Measurements from ENCODE around the gene TNNT1. TPM values are rescaled to one million over a fixed set of nuclear protein-coding genes. Genes with fewer than 3 reads are reported as not detected.
"Not testable (repeated sequence)": the region's sequence is repeated elsewhere in the genome, so short reads cannot be mapped to it uniquely, and the experiment has no call there.

The TNNT1 gene
- total RNA-seq, 4 donors from 2014 or later, result not detected

DNA sequence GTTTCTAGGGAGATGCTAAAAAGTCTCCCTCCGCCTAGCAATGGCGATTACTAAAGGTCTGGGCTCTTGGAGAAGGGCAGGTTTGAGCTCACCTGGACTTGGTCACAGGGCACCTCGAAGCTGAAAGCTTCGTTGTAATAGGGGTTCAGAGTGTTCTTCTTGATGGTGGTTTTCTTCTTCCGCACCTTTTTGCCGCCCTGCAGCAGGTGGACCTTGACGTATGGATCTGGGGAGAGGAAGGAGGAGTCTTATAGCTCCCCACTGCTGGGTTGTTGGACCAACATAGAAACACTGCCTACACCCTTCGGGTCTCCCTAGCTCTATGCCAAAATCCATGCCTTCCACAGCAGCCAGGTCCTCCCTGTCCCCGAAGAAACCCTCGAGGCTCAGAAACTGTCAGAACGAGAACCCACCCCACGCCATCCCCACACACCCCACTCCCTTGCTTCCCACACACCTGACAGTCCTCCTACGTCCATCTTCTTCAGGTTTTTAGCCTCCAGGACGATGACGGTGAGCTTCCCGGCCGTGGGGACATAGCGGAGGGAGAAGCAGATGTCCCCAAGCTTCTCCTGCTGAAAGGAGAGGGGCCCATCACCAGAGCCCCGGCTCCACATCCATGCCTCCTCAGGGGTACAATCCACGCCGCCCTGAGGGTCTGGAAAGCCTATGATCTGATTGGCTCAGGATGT is 25.6 kb upstream of the TNNT1 start:
- TF ChIP-seq, protein P1, sequence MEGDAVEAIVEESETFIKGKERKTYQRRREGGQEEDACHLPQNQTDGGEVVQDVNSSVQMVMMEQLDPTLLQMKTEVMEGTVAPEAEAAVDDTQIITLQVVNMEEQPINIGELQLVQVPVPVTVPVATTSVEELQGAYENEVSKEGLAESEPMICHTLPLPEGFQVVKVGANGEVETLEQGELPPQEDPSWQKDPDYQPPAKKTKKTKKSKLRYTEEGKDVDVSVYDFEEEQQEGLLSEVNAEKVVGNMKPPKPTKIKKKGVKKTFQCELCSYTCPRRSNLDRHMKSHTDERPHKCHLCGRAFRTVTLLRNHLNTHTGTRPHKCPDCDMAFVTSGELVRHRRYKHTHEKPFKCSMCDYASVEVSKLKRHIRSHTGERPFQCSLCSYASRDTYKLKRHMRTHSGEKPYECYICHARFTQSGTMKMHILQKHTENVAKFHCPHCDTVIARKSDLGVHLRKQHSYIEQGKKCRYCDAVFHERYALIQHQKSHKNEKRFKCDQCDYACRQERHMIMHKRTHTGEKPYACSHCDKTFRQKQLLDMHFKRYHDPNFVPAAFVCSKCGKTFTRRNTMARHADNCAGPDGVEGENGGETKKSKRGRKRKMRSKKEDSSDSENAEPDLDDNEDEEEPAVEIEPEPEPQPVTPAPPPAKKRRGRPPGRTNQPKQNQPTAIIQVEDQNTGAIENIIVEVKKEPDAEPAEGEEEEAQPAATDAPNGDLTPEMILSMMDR (IDR thresholded peaks at IDR 0.05), result no peak
- TF ChIP-seq POLR2A (IDR thresholded peaks at IDR 0.05), result no peak
- WGBS, 2 donors, result 54 to 67% methylated on average over 19 of the region's 21 CpGs
- H3K27me3 ChIP-seq, result peaks cover 63% of the 10 kb centered on the region

DNA sequence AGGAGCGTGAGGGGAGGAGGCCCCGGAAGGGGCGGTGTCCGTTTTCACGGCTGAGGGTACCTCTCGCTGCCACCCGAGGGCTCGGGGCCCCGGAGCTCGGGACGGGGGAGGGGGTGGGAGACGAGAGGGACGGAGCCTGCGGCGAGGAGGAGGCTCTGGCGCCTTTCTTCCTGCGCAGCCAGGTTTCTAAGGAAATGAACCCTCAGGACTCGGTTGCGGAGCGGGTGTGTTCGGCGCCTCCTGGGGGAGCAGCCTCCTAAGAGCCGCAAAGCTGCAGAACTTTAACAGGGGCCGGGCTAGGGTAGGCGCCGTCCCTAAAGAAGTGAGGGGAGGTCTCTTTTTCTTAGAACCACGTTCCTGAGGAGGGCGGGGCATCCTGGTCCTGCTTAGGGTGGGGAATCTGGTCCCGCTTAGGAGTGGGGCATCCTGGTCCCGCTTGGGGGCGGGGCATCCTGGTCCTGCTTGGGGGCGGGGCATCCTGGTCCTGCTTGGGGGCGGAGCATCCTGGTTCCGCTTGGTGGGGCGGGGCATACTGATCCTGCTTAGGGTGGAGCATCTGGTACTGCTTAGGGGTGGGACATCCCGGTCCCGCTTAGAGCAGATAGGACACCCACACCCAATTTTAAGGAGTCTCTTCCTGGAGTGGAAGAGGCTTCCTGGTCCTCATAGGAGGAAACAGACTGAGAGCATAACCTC is 24.9 kb upstream of the TNNT1 start:
- WGBS, 2 donors, result 0 to 4% methylated on average over 2 to 13 of the region's 37 CpGs
- H3K27me3 ChIP-seq, result peaks cover 56% of the 10 kb centered on the region
- no peaks in the 10 kb centered on the region for H3K9me3 ChIP-seq
- H3K36me3 ChIP-seq, result no peaks in the 10 kb centered on the region
- H3K4me1 ChIP-seq, result peaks cover 8 to 13% of the 10 kb centered on the region in 2 donors
- intact Hi-C loops (cut with DNase I), result no loop called here
- H3K4me3 ChIP-seq (replicated peaks in 1 of 3), result peak overlapping the region in 1 of 3 donors; percentile 26
- DNase-seq, result peak in 1 of 2 donors; percentile 17
- no peak overlapping the region for H3K27ac ChIP-seq
- TF ChIP-seq POLR2A (IDR thresholded peaks at IDR 0.05), result no peak
- TF ChIP-seq, protein P1 (IDR thresholded peaks at IDR 0.05), result no peak

More for the DNA sequence above, 25.6 kb upstream of the TNNT1 start:
- Histone ChIP-seq H3K36me3 (no peaks in the 10 kb centered on the region), H3K4me3 (replicated peaks in 1 of 3) (no peak overlapping the region), H3K27ac (no peak overlapping the region), H3K4me1 (peaks cover 11 to 20% of the 10 kb centered on the region in 2 donors), H3K9me3 (no peaks in the 10 kb centered on the region)
- intact Hi-C loops (cut with DNase I), result no loop called here
- DNase-seq, result no peak

DNA sequence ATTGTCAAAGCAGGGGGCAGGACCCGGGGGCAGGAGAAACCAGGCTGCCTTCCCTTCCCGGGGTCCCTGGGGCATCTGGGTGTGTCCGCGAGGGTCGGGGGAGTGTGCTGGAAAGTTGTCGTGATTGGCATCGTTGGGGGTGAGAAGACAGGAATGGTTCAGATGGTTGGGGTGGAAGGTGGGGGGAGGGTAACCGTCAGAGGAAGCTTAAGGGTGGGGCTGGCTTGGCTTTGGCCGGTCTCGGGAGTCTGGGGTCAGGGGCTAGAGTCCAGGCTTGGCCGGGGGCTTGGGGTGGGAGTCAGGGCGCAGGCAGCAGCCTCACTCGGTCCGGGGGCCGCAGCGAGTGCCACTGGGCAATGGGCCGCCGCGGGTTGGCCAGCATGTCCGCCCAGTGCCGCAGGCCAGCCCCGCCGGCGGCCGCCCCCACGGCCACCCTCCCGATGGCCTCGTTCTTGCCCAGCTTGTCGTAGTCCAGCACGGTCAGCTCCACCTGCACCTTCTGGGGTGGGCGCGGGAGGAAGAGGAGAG is 24.2 kb upstream of the TNNT1 start:
- intact Hi-C loops (cut with DNase I), result no loop called here
- no peak for TF ChIP-seq POLR2A (IDR thresholded peaks at IDR 0.05)
- TF ChIP-seq, protein P1 (IDR thresholded peaks at IDR 0.05), result no peak
- H3K4me3 ChIP-seq (replicated peaks in 1 of 3), result peak overlapping the region in 1 of 3 donors; percentile 26
- DNase-seq, result no peak
- 1 to 3% methylated on average over 12 to 14 of the region's 32 CpGs for WGBS, 2 donors
- no peaks in the 10 kb centered on the region for H3K9me3 ChIP-seq
- H3K27me3 ChIP-seq, result peaks cover 52% of the 10 kb centered on the region
- peaks cover 7 to 11% of the 10 kb centered on the region in 2 donors for H3K4me1 ChIP-seq
- no peaks in the 10 kb centered on the region for H3K36me3 ChIP-seq
- no peak overlapping the region for H3K27ac ChIP-seq

- Histone ChIP-seq H3K27me3 (peaks cover 47% of the 10 kb centered on the region), H3K4me3 (replicated peaks in 1 of 3) (no peak overlapping the region), H3K4me1 (peaks cover 7 to 11% of the 10 kb centered on the region in 2 donors), H3K9me3 (no peaks in the 10 kb centered on the region), H3K27ac (no peak overlapping the region), H3K36me3 (no peaks in the 10 kb centered on the region)
- TF ChIP-seq POLR2A (IDR thresholded peaks at IDR 0.05), result no peak
- TF ChIP-seq, protein P1 (IDR thresholded peaks at IDR 0.05), result no peak
- DNase-seq, result no peak
- intact Hi-C loops (cut with DNase I), result no loop called here
- 12 to 22% methylated on average over 8 to 12 of the region's 12 CpGs for WGBS, 2 donors
Observed at GRCh38 chr19:55172741-55173140, 23.7 kb upstream of the TNNT1 start.

DNA sequence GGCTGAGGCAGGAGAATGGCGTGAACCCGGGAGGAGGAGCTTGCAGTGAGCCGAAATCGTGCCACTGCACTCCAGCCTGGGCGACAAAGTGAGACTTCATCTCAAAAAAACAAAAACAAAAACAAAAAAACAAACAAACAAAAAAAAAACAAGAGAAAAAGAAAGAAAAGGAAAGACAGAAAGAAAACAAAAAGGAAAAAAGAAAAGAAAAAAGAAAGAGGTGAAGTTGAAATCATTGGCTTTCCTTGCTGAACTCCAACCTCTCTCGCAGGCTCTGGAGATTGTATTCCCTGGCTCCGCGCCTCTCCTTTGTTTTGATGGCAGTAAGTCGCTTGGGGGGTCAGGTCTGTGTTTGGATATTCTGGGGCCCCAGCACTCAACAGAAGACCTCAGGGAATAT is 23.3 kb upstream of the TNNT1 start:
- intact Hi-C loops (cut with DNase I); DNase-seq; H3K36me3 ChIP-seq; H3K4me3 ChIP-seq (replicated peaks in 1 of 3); H3K9me3 ChIP-seq; H3K27ac ChIP-seq: not testable (repeated sequence)
- Histone ChIP-seq H3K4me1 (peaks cover 10 to 12% of the 10 kb centered on the region in 2 donors), H3K27me3 (peaks cover 42% of the 10 kb centered on the region)
- 53 to 55% methylated on average over 9 of the region's 9 CpGs for WGBS, 2 donors
